Ovary (tissue), 3 donors: ENCODE measurements around the gene DUSP2.

Source experiments
- CTCF ChIP-seq, 3 donors: fragments of 450-650 bp in 2 of 3; fragments of 200-600 bp in 1 of 3; IDR thresholded peaks; one replicate each; pipeline versions ENCODE4 v1.5.1 to v1.8.0; 2016 to 2022; ENCODE audit warnings: antibody characterized with exemption in 3 of 3, mild to moderate bottlenecking in 1 of 3
- POLR2A ChIP-seq: fragments of 450-650 bp; IDR thresholded peaks from one replicate; pipeline ENCODE4 v1.6.1; 2017; ENCODE audit warnings: antibody characterized with exemption, mild to moderate bottlenecking, moderate library complexity
- donor health status: DM: no; HTN: no; CAD: no.

- TF ChIP-seq CTCF (IDR thresholded peaks at IDR 0.05) (no peak), POLR2A (no peak)
Observed at GRCh38 chr2:96120991-96121390, 24.2 kb downstream of the DUSP2 start.
